Fibroblast of villous mesenchyme (primary cell): ENCODE measurements around the gene BEGAIN. TPM values are rescaled to one million over a fixed set of nuclear protein-coding genes. Genes with fewer than 3 reads are reported as not detected.

Experiments used
- DNase-seq: peaks from one replicate; pipeline ENCODE4 v3.0.0-alpha.2; 2010; ENCODE audit warnings: low read depth
- H3K4me3 ChIP-seq: 2 replicates; pipeline ENCODE4 v1.5.1; 2011; ENCODE audit warnings: low read depth, mild to moderate bottlenecking, low read length
- CTCF ChIP-seq: IDR thresholded peaks from 2 replicates; pipeline ENCODE4 v1.5.1; 2012; ENCODE audit warnings: low read depth, mild to moderate bottlenecking, low read length; ENCODE audit not compliant: insufficient read depth
- total RNA-seq: library from RNA; depleted of rRNA; stranded (reverse); fragments of >200 nt; gene quantifications from 2 replicates; pipeline ENCODE4 v1.2.3, GENCODE V29; 2012

BEGAIN gene
- total RNA-seq, 1 donor = not detected

- no peak for TF ChIP-seq CTCF
These were observed 13.8 kb upstream of the BEGAIN start for GRCh38 chr14:100601064-100601463.

GRCh38 chr14:100599981-100600380 lies 12.8 kb upstream of the BEGAIN start:
- H3K4me3 ChIP-seq = no peak overlapping the region
- DNase-seq = no peak
- TF ChIP-seq CTCF = no peak

More at GRCh38 chr14:100601064-100601463, 13.8 kb upstream of the BEGAIN start:
- DNase-seq = no peak
- no peak overlapping the region for H3K4me3 ChIP-seq

- H3K4me3 ChIP-seq = no peak overlapping the region
- TF ChIP-seq CTCF = no peak
- no peak for DNase-seq
These were observed 7.4 kb upstream of the BEGAIN start for GRCh38 chr14:100594625-100594951.

- no peak for TF ChIP-seq CTCF
- DNase-seq = no peak
- H3K4me3 ChIP-seq = no peak overlapping the region
These were observed 6.8 kb upstream of the BEGAIN start for GRCh38 chr14:100593751-100594624.

GRCh38 chr14:100592972-100593371 lies 5.8 kb upstream of the BEGAIN start:
- no peak for DNase-seq
- H3K4me3 ChIP-seq = no peak overlapping the region
- no peak for TF ChIP-seq CTCF

- no peak for DNase-seq
- TF ChIP-seq CTCF = no peak
- no peak overlapping the region for H3K4me3 ChIP-seq
These were observed 5.3 kb upstream of the BEGAIN start for GRCh38 chr14:100592461-100592891.
